NCI-H748 (cell line): ENCODE data around the gene CLSTN3.
"Not testable (repeated sequence)": the region's sequence is repeated elsewhere in the genome, so short reads cannot be mapped to it uniquely, and the experiment has no call there.

Experiments used
- DNase-seq: peaks from one replicate; lab custom pipeline; 2025; ENCODE audit not compliant: unreplicated experiment; lab: John Stamatoyannopoulos, UW

The CLSTN3 gene

DNA sequence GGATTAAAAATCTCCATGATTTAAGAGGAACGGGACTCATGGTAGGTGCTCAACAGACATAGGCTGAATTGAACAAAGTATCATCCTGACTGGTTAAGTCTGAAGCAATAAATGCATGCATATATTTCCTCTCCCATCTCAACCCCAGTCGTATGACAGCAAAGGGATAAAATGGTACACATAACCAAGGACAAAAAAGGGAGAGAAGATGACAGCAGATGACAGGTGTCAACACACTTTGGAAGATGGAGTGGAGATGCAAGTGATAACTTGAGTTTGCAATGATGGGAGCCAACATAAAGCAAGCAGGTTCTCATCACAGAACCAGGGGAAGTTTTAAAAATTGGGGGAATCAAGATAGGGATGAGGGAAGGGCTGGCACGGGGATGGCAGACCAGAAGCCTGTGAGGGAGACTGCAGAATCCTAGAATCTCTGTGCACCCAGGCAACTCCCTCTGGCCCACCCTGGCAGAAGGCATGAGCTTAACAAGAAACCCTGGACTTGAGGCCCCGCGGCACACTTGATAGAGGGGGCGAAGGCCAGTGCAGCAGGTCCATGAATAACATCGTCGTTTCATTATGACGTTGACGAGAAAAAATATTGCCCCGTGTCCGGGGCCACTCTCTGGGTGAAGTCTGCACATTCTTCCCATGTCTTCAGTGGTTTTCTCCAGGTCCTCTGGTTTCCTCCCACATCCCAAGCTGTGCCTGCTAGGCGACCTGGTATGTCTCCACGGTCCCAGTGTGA, 26.2 kb upstream of the CLSTN3 start:
- no peak for DNase-seq

DNA sequence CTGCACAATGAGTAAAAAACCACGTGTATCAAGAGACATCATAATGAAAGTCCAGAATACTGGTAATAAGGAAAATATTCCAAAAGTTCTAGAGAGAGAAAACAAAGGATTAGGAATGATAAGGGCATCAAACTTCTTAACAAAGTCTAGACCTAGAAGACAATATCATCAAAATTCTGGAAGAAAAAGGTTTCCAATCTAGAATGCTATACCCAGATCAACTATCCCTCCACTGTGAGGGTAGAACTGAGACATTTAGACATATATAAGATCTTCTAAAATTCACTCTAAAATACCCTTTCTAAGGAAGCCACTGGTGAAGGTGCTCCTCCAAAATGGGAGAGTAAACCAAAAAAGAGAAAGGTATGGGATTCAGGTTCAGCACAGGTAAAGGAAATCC, 24.1 kb upstream of the CLSTN3 start:
- no peak for DNase-seq

DNA sequence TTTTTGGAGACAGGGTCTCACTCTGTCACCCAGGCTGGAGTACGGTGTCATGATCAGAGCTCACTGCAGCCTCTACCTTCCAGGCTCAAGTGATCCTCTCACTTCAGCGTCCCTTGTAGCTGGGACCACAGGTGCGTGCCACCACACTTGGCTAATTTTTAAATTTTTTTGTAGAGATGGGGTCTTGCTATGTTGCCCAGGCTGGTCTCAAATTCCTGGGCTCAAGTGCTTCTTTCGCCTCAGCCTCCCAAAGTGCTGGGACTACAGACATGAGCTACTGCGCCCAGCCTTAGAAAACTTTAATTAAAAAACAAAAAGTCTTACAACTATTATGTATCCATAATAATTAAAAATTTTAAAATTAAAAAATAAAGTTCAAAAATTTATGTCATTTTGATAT, 23.0 kb upstream of the CLSTN3 start:
- not testable (repeated sequence) for DNase-seq

DNA sequence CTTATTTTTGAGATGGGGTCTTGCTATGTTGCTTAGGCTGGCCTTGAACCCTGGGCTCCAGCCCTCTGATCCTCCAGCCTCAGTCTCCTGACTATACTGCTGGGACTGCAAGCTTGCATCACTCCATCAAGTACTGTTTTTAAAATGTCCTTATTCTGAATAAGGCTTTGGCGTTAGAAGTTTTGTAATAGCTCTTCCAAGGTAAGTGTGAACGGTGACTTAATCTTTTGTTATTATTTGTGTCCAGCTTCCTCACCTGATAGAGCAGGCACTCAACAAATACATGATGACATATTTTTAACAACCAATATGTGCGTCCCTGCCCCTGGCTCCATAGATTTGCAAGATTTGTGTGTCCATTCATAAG, 22.6 kb upstream of the CLSTN3 start:
- no peak for DNase-seq

DNA sequence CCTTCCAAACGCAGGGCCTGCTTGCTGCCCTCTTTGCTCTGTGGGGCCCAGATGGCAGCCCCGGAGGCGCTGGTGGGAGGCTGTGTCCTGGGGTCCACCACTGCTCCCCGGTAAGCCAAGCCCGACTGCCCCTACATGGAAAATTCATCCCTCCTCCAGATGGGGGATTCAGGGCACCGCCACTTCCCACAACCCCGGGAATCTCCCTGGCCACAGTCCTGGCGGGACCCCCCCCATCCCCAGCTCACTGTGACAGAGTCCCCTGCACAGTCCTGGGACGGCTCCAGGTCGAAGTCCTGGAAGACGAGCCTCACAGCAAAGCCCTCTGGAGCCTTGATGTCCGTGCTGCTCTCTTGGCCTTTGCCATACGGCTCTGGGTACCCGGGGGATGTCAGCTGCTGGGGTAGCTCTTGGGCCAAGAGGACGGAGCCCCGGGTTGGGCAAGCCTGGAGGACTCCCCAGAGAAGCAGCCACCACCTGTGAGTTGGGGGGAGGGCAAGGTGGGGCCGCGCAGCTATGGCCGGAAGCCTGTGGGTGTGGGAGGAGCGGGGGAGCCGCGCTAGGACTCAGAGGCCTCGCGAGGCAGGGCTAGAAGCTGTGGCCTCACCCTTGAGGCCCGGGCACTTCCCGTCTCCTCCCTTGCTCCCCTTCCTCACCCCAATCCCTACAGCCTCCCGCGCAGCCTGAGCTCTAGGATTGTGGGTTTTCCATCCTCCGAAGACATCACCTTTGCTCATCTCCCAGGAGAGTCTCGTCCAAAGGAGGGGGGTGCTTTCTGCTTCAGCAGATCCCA, 22.0 kb upstream of the CLSTN3 start:
- DNase-seq: peak; percentile 71

DNA sequence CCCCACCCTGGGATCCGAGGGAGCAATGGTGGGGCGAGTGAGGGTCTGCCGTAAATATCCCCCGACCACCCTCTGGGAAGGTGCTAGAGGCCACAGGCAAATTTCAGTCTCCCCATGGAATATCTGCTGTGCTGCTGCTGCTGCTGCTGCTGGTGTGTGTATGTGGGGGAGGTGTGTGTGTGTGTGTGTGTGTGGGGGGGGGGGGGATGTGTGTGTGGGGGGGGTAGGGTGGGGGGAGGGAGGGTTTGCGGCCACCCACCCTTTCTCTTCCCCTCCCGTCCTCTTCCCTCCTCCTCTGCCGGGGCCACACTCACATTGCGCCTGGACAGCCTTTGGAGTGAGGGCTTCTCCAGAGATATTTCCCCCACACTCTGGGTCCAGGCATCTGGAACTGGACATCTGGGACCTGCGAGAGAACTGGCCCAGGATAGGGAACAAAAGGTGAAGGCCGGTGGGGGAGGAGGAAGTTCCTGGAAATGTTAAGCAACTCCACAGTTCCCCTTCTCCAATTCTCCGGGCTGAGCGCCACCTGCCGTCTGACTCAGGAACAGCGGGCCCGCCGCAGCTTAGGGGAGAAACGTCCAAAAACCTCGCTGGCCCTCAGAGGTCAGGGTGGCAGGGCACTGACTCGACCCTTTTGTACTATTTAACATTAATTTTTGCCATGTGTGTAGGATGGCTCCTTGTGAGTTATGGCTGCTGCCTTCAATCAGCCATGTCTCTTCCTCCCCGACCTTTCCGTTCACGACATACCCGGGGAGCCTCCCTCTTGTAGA, 21.2 kb upstream of the CLSTN3 start, which contains the start of gene C1RL:
C1RL (minus strand) TSS at position 419 of the 776 bp plus-strand sequence; CDS start at position 385, 34 bp downstream.
- peak; percentile 72 for DNase-seq

DNA sequence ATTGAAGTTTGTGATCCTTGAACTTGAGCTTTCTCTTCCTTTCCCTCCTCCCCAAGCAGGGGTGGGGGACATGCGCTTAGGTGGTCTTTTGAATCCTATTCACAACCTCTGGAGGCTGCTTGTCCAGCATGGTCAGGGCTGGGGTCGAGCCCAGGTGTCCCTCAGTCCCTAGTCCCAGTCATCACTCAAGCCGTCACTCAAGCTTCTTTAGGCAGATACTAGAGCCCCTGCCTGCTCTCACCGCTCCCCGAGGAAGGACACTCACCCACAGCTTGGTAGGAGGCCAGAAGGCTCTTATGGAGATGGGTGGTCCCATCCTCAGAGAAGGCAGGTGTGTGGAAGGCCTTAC, 20.6 kb upstream of the CLSTN3 start:
- DNase-seq: no peak

DNA sequence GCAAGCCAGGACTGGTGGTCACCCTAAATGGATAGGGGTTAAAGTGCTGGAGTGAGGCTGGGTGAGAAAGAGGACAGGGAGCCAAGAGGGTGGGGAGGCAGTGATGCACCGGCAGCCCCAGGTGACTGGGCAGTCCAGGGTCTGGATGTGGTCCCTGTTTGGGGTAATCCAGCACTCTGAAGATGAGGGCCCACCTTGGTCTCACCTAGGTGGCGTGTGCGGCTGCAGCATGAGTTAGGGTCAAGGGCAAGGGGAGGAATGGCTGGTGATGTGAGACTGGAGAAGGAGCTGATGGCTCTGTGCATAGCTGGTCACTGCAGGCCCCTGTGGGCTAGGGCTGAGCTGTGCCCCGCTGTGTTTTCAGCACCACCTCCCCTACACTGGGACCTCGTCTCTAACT, 19.5 kb upstream of the CLSTN3 start:
- DNase-seq: no peak

DNA sequence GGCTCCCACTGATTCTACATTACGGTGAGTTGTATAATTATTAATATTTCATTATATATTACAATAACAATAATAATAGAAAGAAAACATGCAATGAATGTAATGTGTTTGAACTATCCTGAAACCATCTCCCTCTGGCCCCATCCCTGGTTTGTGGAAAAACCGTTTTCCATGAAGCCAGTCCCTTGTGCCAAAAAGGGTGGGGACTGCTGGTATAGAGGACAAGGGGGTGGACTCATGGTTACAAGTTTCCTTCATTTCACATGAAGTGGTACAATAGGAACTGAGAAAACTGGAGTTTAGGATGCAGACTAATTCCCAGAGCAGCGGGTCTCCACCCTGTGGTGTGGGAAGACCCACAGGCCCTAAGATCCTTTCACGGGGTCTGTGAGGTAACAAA, 18.1 kb upstream of the CLSTN3 start:
- no peak for DNase-seq

DNA sequence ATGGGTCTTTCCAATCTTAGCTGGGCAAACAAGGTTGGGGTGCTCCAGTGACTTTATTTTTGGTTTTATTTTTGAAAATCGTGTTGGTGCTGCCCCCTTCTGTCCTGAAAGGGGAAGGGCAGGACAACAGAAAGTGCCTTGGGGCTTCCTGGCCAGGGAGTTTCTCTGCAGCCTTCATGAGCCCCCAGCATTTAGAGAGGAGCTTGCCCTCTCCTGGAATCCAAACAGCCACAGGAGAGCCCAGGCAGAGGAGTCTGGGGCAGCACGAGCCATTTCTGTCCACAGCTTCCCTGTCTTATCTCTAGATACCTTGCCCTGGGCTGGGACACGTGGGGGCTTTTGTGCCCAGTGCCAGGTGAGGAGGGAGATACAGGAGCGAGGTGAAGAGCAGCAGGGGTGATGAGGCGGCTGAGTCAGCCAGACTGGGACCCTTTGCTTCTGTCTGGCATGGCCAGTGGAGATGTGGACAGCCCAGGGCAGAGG, 16.7 kb upstream of the CLSTN3 start:
- DNase-seq: peak; percentile 21

DNA sequence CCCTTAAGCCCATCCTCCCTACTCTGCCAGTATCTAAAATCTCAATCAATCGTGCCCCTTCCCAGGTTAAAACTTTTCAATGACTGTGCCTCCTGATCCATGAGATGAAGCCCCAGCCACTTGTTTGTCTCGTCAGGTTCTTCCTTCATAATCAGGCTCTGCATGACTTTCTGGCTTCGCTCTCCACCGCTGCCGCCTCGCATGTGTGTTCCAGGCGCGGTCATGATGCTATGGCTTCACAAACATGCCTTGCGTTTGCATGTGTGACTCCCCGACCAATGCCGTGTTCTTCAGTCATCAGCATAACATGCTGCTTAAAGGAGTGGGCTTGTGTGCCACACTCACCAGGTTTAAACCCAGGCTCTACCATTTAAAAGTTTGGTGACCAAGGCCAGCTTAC, 16.2 kb upstream of the CLSTN3 start:
- DNase-seq: no peak

DNA sequence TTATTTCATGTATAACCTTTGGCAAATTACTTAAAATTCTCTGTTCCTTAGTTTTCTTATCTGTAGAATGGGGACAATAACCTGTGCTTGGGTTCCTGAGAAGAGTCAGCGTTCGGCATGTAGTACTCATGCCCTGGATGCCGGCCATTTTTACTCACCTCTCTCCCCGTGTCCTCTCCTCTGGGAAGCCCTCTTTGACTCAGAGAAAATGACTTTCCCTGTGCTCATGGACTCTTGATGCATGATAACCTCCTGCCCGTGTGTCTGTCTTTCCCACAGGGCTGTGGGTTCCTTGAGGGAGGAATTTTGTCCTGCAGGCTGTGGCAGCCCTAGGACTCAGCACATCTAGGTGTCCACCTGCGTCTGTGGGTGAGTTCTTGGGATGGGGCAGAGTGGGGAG, 15.3 kb upstream of the CLSTN3 start:
- DNase-seq: no peak

DNA sequence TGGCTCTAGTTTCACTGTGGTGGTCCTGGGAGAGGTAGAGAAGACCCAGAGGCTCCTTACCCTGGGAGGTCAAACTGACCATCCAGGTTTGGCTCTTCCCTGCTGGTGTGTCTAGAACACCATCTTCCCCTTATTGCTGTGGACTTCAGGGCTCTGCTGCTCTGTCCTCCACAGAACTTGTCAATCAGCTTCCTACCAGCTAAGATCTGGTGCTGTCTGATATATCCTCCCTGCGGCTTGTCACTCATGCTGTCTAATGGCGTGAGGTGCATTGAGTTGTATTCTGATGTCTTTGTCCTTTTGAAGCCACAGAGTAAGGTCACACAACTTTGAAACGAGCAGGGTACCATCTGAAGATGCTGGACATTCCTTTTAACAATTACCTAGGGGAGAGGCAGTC, 14.0 kb upstream of the CLSTN3 start:
- no peak for DNase-seq

DNA sequence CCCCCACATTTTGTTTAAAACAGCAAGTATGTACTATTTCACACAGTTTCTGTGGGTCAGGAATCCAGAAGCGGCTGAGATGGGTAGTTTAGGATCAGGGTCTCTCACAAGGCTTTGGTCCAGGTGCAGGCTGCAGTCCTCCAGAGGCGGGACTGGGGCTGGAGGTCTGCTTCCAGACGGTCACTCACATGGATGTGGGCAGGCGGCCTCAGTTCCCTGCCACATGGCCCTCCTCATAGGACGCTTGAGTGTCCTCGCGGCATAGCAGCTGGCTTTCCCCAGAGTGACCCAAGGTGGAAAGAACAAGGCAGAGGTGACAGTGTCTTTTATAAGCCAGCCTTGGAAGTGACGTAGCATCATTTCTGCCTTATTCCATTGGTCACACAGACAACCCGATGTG, 13.3 kb upstream of the CLSTN3 start:
- DNase-seq: no peak

DNA sequence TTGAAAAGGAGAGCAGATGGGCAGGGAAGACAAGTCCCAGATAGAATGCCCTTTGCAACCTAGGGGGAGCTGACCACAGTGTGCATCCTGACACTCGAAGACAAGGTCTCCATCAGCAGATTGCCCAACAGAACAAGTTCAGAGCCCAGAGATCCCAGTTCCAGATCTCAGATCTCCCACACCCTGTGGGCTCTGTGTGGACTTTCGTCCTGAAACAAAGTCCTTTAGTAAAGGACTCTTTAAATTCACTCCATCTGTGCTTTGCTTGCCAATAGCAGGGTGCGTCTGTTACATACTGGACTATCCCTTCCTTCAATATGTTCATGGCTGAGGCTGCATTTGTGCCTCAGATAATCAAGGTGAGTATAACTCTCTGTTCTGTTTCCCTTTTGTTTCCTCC, 12.5 kb upstream of the CLSTN3 start:
- DNase-seq: no peak

DNA sequence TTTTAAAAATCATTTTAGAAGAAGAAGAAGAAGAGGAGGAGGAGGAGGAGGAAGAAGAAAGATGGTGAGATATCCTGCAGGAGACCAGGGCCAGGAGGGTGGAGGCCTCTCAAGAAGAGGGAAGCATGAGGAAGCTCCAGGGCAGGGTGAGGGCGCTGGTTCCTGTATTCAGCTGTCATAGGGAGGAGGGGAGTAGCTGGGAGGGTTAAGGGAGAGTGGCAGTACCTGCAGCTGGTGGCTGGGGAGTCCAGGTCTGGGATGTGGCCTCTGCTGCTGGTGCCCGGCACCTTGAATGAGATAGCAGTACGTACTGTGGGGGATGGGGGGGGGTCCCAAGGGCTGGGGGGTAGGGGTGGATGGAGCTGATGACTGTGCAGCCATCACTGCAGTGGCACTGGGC, 11.3 kb upstream of the CLSTN3 start:
- DNase-seq: no peak

DNA sequence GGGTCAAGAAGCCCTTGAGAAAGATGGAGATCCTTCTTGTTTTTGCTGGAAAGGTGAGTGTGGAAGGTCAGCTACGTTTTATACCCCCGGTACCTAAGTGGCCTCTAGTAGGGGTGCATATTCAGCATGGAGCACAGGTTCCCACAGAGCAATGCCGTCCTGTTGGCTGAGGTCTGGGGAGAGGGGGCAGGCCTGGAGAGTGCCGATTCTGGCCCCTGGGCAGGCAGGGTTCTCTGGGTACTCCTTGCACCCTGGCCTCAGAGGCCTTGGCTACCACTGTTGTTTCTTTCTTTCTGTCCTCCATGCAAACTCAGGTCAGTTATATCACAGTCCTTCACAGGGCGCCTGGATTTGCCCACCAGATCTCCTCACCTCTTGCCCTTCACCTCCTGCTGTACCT, 10.0 kb upstream of the CLSTN3 start:
- no peak for DNase-seq

DNA sequence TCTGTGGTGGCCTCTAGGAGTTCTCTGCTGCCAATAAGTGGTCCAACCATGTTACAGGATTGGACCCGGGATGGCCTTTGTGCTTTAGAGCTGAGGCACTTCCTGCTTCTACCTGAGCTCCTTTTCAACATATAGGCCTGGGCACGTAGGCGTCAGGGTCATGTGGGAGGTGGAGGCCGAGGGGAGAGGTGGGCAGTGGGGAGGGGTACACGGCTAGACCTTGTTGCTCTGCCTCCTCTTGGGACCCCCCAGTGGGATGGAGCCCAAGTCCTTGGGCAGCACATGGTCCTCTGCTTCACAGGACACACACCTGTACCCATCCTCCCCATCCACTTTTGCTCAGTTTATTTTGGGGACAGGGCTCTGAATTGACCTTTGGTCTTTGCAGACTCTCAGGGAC, 8.8 kb upstream of the CLSTN3 start:
- no peak for DNase-seq

DNA sequence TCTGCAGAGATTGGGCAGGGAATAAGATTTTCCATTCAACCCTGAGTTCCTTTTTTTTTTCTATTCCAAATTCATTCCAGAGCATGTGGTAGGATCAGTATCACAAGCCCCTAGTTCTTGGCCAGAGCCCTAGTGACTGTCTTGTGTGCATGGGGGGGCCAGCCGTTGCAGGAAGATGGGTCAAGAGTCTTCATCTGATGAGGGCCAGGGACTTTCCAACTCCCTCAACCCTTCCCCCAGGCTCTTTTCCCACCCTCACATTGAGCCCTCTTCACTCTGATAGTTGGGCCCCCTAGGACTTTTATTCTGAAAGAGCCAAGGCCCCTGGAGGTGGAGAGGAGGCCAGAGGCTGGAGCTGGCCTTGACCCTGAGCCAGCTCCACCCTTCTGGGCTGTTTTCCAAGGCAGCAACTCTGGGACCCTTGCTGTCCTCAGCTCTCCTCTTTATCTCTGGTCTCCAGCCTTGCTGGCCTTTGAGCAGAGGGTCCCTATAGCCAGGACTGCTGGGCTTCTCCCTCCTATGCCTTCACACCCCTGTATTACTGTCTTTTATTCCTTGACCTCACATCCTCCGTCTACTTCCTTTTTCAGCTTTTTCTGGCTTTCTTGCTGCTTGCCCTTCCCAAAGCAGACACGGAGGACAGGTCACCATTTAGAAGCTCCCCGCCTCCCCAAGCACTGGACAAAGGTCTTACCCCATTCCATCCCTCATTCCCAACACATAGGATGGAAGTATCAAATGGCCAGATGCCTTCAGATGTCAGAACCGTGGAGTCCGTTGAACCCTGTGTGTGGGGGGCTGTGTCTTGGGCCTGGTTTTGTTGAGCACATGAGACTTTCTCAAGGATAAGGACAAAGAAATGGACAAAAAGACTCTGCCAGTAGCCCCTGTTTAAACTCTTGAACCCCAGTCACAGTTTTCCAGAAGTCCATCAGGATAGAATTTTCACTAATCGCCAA, 7.1 kb upstream of the CLSTN3 start:
- no peak for DNase-seq

DNA sequence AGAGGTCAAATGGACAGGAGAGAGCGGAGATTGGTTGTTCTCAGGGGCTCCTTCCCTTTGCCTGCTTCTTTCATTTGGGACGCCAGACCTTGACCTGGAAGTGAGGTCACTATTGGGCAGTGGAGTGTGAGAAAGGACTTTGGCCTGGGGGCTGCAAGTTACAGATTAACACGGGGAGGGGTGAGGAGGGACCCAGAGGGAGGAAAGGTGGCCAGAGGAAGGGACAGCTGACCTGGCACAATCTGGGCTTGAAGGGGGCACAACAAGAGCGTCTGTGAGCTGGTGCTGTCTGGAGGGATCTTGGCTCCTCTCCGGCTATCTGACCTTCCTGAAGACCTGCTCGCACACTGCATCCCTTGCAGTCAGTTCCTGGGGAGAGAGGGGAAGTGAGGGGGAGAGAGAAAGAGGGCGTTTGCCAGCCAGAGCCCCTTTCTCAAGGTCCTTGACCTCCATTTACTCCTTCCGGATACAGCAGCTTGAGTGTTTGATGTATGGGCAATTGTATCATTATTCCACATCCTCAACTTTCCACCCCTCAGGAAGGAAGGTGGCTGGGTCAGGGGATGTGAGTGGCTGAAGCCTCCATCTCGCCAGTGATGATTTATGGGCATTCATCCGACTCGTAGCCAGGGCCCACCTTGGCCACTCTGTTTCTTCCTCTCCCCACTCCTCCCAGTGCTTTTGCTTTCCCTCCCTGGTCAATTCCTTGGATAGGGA, 6.2 kb upstream of the CLSTN3 start:
- DNase-seq: no peak
